GM19467 (cell line): Measurements from ENCODE around the gene KLKB1.

Experiments used
- ATAC-seq: cut with Tn5 transposase; IDR thresholded peaks from one replicate; pipeline ENCODE4 v1.9.1; 2021; ENCODE audit warnings: mild to moderate bottlenecking, moderate library complexity; ENCODE audit not compliant: unreplicated experiment

KLKB1 gene

DNA sequence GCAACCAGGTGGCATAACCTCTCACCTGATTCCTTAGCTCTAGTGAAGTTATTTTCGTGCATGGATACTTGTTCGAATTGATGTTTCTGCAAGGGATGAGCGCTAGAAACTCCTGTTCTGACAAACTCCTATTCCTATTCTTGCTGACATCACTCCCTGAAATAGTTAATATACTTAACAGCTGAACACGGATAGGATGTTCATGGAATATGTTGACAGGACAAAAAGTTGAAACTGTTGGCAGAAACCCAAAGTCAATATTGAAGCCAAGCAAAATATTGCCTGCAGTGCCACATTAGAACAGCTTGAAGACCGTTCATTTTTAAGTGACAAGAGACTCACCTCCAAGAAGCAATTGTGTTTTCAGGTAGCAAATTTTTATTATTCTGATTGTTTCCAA lies at the start of gene KLKB1:
Gene KLKB1, plus strand, starts transcription at position 287 of the 400 bp plus-strand sequence. CDS start 689 bp downstream, outside the sequence.
- ATAC-seq, result no peak

DNA sequence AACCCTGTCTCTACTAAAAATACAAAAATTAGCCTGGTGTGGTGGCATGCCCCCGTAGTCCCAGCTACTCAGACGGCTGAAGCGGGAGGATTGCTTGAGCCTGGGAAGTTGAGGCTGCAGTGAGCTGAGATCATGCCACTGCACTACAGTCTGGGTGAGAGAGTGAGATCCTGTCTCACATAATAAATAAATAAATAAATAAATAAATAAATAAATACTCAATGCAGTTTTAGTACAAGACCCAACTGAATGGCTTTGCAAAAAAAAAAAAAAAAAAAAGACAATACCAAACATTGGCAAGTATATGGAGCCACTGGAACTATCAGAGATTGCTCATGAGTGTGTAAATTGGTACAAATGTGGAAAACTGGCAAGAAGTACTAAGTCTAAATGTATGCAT lies 39.2 kb upstream of the KLKB1 start:
- ATAC-seq, result no peak

DNA sequence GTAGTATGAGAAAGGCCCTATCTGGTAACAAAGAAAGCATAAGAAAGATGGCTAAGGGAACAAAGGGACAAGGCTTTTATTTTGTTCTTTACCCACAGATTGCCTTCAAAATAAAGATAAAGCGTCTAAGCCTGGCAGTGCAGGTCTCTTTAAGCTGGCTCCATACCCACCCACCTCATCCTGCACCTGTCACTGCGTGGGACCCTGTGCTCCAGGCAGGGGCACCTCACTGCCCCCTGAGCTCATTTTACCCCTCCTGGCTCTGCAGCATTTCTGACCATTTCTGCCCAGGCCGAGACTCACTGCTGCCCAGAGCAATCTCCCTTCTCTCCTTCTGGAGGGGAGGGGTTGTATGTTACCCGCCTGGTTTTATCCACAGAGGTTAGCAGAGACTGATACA lies 37.7 kb upstream of the KLKB1 start:
- no peak for ATAC-seq

DNA sequence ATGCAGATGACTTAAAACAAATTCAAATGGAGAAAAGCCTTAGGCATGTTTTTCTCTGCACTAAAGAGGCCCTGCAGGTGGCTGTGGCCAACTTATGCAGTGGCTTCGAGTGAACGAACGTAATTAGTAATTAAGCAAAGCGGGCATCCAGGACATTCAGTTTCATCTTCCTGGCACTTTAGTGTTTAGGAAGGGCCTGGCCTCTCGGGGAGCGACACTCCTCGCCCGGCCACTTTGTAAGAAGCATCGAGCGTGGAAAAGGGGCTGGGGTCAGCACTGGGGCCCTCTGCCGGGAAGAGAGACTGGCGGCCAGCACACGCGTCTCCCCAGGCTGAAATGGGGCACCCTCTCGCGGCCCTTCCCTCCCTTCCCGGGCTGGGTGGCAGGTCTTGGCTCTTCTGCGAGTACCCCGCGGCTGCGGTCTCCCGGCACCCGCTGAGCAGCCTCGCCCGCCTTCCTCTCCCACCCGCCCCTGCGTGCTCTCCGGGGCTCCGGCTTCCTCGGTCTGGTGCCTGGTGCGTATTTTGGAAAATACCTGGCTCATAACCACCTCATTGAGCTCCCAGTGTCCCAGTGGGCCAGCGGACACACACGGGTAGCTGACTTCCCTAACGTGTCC lies 36.6 kb upstream of the KLKB1 start:
- peak; percentile 26 for ATAC-seq

DNA sequence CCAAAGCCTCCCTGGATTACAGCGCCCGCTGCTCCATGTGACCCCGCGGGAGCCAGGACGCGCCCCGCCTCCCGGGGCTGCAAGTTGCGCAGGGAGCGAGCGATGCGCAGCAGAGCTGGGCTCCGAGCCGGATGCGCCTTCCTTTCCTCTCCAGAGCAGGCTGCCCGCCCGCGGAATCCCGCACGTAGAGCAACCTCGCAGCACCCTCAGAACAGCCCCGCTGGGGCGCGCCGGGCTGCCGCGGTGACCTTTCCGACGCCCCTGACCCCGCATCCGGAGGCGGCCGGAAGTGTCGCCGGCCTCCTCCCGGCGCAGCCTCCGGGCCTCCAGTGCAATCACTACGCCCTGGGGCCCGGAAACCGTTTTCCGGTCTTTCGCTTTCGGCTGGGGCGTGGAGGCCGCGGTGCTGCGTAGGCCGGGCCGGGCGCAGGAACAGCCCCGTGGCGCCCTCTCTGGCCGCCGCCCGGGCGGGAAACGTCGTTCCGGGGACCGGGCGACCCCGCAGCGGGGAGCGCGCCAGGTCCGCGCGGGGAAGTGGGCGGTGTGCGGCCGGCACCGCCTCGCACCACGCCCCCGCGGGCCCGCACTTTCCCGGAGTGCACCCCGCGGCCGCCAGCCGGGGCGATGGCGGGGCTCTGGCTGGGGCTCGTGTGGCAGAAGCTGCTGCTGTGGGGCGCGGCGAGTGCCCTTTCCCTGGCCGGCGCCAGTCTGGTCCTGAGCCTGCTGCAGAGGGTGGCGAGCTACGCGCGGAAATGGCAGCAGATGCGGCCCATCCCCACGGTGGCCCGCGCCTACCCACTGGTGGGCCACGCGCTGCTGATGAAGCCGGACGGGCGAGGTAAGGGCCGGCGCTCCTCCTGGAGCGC lies 35.9 kb upstream of the KLKB1 start, which contains the start of gene CYP4V2:
Gene CYP4V2, plus strand, starts transcription at position 368 of the 866 bp plus-strand sequence. Its CDS starts 257 bp downstream, at position 625.
- peak; percentile 84 for ATAC-seq

DNA sequence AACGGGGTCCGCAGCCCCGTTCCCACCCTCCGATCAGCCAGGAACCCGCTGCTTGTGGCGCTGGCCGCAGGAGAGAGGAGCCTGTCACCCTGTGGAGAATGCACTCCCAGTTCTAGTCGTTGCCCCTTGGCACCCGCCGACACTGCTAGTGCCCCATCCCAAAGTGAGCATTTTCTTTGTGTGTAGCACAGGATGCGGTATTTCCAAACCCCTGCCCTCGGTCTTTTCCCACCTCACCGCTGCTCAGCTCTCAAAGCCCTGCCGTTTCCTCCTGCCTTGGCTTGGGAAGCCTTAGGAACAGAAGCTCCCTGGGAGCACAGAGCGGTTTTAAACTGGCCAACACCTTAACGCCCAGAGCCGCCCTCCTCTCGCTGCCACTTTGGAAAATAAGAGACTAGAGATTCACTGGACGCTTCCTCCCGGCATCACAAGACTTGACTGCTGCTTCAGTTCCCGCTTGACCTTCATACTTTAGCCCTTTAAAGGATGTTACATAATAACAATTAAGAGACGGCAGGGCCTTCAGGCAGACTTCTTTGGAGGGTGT lies 35.2 kb upstream of the KLKB1 start:
- ATAC-seq, result no peak

DNA sequence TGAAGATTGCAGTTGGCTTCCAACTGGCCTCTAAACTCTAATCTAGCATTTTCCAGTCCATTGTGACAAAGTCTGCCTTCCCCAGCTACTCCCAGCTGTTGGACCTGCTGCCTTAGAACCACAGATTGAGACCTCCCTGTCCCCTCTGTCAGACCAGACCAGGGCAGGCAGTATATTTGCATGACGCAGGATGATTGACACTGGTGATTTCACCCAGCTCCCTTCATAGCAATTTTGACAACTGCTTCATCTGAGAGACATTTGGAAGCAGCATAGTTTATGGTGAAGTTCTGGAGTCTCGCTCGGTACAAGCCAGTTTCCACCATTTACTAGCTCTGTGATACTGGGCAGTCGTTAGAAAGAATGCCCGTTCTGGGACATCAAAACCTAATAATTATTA lies 33.5 kb upstream of the KLKB1 start:
- no peak for ATAC-seq

DNA sequence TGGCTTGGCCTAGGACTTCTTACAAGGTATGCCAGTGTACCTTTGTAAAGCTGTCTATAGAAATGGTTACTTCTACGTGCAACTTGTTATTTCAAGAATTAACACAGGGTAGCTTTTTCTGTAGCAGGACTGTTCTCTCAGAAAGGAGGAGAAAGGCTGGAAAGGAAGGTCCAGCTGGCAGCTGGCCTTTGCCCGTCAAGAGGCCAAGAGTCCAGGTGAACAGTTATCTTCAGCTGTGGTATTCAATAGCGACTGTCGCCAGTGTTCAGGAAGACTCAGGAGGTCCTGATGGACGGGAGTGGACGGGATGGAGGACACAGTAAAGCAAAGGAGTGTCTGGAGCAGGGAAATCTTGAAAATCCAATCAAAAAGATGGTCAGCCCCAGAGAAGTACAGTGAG lies 31.2 kb upstream of the KLKB1 start:
- ATAC-seq, result no peak

DNA sequence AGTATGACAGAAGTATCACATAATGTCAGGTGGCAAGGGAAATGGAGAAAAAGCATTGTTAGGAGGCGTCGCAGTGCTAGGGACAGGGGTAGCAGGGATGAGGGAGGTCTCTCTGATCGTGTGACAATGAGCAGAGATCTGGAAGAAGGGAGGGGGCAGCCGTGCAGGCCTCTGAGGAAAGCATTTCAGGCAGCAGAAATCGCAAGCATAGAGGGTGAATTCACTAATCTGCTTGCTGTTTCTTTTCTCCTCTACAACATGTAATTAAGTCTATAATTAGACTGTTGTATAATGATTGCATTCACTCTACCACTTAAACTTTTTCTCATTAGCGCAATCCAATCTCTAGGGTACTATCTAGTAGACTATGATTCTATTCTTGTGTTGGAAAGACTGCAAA lies 26.8 kb upstream of the KLKB1 start:
- ATAC-seq, result no peak

DNA sequence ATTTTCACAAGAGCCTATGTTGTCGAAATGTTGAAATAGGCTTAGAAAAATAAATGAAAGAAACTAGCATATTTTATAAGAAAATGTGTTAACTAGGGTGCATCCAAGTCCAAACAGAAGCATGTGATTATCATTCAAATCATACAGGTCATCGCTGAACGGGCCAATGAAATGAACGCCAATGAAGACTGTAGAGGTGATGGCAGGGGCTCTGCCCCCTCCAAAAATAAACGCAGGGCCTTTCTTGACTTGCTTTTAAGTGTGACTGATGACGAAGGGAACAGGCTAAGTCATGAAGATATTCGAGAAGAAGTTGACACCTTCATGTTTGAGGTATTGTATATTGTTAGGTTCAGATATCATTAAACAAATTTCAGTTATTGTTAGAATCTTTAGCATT lies 26.3 kb upstream of the KLKB1 start:
- no peak for ATAC-seq

DNA sequence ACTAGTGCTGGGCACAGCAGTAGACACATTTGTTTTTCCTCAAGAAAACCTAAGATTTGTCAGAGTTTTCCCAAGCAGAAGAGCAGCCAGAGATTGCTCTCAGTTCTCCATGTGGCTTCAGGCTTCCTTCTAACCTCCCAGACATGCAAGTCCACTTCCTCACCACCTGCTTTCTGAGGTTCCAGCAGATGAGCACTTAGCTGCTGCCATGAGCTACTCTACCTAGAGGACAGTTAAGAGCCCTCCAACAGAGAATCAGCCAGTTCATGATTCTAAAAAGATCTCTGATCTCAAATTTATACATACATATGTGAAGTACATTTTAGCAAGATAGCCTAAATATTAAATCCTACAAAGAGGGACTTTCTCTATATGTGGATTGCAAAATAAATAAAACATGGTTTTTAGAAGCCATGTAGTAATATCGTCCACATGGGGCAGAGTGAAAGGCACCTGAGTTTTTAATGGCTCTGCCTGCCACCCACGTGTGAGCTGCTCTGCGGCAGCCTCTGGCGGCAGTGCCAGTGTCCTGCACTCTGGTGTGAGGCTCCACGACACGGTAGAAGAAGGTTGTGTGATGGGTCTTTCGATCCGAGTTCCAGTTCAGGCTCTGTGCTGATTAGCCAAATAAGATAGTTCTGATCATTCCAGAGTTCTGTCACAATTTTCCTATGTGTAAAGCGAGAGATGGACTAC lies 25.6 kb upstream of the KLKB1 start:
- peak; percentile 92 for ATAC-seq

DNA sequence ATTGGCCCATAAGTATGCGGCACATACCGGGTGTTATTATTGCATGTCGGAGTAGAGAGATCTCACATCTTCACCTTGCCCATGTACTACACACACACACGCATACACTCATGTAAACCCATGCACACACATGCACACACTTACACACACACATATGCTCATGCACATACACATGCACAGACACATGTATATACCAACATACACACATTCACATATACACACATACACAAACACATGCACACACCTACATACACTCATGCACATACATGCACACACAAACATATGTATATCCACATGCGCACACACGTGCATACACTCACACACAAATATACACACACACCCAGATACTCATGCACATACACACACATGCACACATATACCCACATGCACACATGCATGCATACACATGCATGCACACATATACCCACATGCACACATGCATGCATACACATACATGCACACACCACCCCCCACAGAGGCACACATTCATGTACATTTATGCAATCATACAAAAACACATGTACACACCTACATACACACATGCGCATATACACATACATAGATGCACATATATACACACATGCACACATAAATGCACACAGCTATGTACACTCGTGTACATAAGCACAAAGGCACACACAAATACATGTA lies 24.7 kb upstream of the KLKB1 start:
- no peak for ATAC-seq

DNA sequence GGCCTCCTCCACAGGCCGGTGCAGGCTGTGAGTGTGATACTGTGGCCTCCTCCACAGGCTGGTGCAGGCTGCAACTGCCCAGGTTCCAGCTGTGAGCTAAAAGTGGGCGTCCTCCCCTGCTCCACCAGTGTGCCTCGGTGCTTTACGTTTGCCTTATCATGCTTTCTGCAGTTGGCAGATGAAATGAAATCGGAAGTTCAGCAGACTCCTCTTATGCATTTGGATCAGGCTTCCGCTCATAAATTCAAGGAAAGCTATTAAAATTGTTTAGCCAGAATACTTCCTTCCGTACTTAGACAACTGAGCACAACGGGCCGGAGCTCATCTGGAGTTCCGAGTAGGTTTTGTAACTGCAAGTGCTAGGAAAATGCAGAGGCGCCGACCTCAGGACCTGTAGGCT lies 23.9 kb upstream of the KLKB1 start:
- no peak for ATAC-seq

DNA sequence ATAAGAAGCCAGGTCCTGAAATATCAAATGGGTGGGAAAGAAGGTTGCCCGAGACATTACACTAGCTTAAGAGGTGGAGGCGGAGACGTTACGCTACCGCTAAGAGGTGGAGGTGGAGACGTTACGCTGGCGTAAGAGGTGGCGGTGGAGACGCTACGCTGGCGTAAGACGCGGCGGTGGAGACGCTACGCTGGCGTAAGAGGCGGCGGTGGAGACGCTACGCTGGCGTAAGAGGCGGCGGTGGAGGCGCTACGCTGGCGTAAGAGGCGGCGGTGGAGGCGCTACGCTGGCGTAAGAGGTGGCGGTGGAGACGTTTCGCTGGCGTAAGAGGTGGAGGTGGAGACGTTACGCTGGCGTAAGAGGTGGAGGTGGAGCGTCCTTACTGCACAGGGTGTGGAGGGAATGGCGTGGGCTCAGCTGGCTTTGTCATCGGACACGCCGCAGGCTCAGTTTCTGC lies 23.2 kb upstream of the KLKB1 start:
- ATAC-seq, result no peak

DNA sequence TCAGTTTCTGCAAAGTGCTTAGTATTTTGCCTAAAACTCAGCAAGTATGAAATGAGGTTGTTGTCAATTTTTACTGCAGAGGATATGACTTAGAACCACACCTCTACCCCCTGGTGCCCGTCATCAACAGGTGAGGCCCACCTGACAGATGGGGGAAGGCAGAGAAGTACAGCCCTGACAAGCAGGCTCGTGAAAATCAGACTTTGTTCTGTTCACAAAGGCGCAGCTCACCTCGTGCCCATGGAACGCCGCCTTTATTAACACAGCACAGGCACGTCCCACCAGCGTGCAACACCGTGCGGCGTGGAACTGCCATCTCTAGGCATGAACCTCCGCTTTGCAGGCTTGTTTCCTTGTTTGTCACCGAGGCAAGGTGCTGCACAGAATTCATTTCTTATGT lies 22.6 kb upstream of the KLKB1 start:
- no peak for ATAC-seq

DNA sequence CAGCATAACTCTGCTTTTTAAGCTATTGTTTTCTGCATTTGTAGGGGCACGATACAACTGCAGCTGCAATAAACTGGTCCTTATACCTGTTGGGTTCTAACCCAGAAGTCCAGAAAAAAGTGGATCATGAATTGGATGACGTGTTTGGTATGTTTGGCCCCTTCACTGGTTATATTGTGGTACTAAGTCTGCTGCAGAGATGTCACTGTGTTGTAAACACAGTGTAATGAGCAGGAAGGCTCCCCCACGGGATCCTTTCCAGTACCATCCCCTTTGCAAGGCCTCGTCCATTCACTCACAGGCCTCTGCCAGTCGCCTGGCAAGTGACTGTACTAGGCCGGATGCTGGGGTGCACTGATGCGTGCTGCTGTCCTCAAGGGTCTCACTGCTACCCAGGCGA lies 22.2 kb upstream of the KLKB1 start:
- ATAC-seq, result no peak

DNA sequence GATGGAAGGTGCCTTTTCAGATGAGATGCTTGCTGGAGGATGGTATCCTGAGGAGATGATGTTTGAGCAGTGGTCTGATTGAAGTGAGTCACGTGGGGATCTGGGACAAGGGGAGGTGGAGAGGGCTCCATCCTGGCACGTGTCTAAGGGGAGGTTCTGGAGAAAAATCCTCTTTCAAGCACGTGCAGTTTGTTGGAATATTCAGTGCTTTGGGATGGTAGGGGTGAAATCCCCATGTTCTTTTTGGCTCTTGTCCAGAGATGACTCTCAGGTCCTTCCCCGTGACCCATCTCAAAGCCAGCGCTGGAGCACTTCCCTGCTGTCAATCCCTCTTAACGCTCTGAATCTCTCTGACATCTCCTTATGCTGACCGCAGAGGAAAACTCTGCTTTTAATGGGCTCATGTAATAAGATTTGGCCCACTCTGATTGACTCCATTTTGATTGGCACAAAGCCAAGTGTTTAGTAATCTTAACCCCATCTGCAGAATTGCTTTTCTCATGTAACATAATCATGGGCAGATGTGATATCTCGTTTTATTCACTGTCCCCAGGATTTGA lies 10.8 kb upstream of the KLKB1 start:
- no peak for ATAC-seq

DNA sequence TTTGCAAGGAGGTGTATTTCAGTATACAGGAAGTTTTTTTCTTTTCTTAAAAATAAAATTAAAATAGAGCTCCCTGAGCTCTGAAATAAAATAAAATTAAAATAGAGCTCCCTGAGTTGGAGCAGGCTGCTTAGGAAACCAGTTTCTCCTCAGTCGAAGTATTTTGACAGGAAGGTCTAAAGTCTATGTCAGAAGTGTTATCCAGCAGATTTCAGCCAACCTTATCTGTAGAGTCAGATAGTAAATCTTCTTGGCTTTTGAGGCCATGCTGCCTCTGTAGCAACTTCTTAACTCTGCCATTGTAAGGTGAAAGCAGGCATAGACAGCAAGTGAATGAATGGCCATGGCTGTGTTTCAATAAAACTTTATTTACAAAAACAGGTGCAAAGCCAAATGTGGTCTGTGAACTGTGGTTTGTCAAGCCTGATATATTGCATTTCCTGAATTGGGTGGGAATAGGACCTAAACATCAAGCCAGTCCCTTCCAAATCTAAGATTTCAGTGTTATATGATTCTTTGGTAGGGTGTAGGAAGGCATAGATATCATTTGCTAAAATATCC lies 9.5 kb upstream of the KLKB1 start:
- no peak for ATAC-seq

DNA sequence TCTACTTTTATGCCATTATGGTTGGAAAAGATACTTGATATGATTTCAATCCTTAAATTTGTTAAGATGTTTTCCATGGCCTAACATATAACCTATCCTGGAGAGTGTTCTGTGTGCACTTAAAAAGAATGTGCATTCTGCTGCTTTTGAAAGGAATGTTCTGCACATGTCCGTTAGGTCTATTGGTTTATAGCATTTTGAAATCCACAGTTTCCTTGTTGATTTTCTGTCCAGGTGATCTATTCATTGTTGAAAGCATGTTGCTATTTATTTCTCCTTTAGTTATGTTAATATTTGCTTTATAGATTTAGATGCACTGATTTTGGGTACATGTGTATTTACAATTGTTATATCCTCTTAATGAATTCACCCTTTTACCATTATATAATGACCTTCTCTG lies 5.7 kb upstream of the KLKB1 start:
- ATAC-seq, result no peak

DNA sequence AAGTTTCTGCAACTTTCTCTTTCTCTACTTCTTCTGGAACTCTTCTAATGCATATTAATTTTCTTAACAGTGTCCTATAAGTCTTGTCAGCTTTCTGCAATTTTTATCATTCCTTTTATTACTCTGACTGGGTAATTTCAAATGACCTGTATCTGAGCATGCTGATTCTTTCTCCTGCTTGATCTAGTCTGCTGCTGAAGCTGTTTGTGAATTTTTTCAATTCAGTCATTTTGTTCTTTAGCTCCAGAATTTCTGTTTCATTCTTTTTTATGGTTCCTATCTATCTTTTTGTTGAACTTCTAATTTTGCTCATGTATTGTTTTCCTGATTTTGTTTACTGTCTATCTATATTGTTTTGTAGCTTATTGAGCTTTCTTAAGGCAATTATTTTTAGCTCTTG lies 1.5 kb upstream of the KLKB1 start:
- no peak for ATAC-seq
